ENCODE measurements around the gene HECW1.

Gene HECW1

GRCh38 chr7:43513251-43513650, 400.8 kb downstream of the HECW1 start:
- Histone ChIP-seq H3K36me3 (ENCODE audit: control insufficient read depth in 2 of 2, insufficient read depth in 1 of 2, low read length in 2 of 2) (no peaks in the 10 kb centered on the region), H3K9me3 (ENCODE audit: control insufficient read depth, insufficient read depth, low read depth, low read length) (no peaks in the 10 kb centered on the region), H3K27ac (ENCODE audit: extremely low read depth, low read depth, low read length) (no peak overlapping the region), H3K4me1 (ENCODE audit: control insufficient read depth, insufficient read depth, low read length) (no peaks in the 10 kb centered on the region), H3K4me3 (ENCODE audit: low read depth, low read length) (no peak overlapping the region)
- TF ChIP-seq BCL11A (tag by site-specific recombination; IDR thresholded peaks at IDR 0.05; ENCODE audit: low read depth) (no peak), ZSCAN18 (tag by site-specific recombination; IDR thresholded peaks at IDR 0.05) (no peak), ZNF169 (tag by site-specific recombination; IDR thresholded peaks at IDR 0.05) (no peak), EGR2 (tag by site-specific recombination; IDR thresholded peaks at IDR 0.05; ENCODE audit: low read depth) (peak; percentile 44; the same call in 1 of the 2 replicates), ZNF645 (tag by site-specific recombination; IDR thresholded peaks at IDR 0.05) (no peak), ZFHX2 (tag by site-specific recombination; conservative IDR thresholded peaks at IDR 0.05) (peak; percentile 55)
- CTCF ChIA-PET: interaction anchor here (0.7 kb wide), 1 partner anchor 317 kb away, joined by 3 read pairs; no protein-coding TSS in a partner anchor
- POLR2A ChIA-PET: no interaction called here

- no peaks in the 10 kb centered on the region for H3K9me3 ChIP-seq (ENCODE audit: control insufficient read depth, insufficient read depth, low read depth, low read length)
- POLR2A ChIA-PET: interaction anchor here (1.6 kb wide), 1 partner anchor 66 kb away, joined by 3 read pairs; the partner anchor contains the start of gene STK17A
- TF ChIP-seq PRDM4 (tag by site-specific recombination; IDR thresholded peaks at IDR 0.05) (no peak), ZBTB17 (tag by site-specific recombination; IDR thresholded peaks at IDR 0.05) (peak; percentile 73), SP7 (tag by site-specific recombination; IDR thresholded peaks at IDR 0.05) (0 out of 2 replicates have a peak, but pooled peaks have one; percentile 43)
- H3K36me3 ChIP-seq (ENCODE audit: control insufficient read depth in 2 of 2, insufficient read depth in 1 of 2, low read length in 2 of 2): no peaks in the 10 kb centered on the region
- CTCF ChIA-PET: interaction anchor here (1.3 kb wide), 1 partner anchor 66 kb away, joined by 6 read pairs; no protein-coding TSS in a partner anchor
- no peak overlapping the region for H3K27ac ChIP-seq (ENCODE audit: extremely low read depth, low read depth, low read length)
- H3K4me1 ChIP-seq (ENCODE audit: control insufficient read depth, insufficient read depth, low read length): no peaks in the 10 kb centered on the region
- no peak overlapping the region for H3K4me3 ChIP-seq (ENCODE audit: low read depth, low read length)
Observed at GRCh38 chr7:43516581-43517342, 404.3 kb downstream of the HECW1 start.

- TF ChIP-seq ZNF140 (tag by site-specific recombination; IDR thresholded peaks at IDR 0.05): no peak
- TF ChIP-seq ZBTB8A (tag by site-specific recombination; IDR thresholded peaks at IDR 0.05): no peak
- no peak for TF ChIP-seq ZNF366 (tag by site-specific recombination; conservative IDR thresholded peaks at IDR 0.05)
- TF ChIP-seq SP2 (tag by site-specific recombination; IDR thresholded peaks at IDR 0.05): no peak
- no peak for TF ChIP-seq ZNF24 (tag by site-specific recombination; IDR thresholded peaks at IDR 0.05)
- no peak for TF ChIP-seq ZNF530 (tag by site-specific recombination; IDR thresholded peaks at IDR 0.05; ENCODE audit: low read depth)
- no peak for TF ChIP-seq ZNF2 (tag by site-specific recombination; IDR thresholded peaks at IDR 0.05)
- H3K4me3 ChIP-seq (ENCODE audit: low read depth, low read length): no peak overlapping the region
- H3K9me3 ChIP-seq (ENCODE audit: control insufficient read depth, insufficient read depth, low read depth, low read length): no peaks in the 10 kb centered on the region
- CTCF ChIA-PET: interaction anchor here (0.9 to 1.4 kb wide), 3 partner anchors 11 to 65 kb away, joined by 3 to 6 read pairs (median 4); partner anchors contain the start of gene STK17A
- POLR2A ChIA-PET: interaction anchor here (1.6 kb wide), 1 partner anchor 65 kb away, joined by 3 read pairs; the partner anchor contains the start of gene STK17A
- no peak overlapping the region for H3K27ac ChIP-seq (ENCODE audit: extremely low read depth, low read depth, low read length)
- no peaks in the 10 kb centered on the region for H3K36me3 ChIP-seq (ENCODE audit: control insufficient read depth in 2 of 2, insufficient read depth in 1 of 2, low read length in 2 of 2)
- no peaks in the 10 kb centered on the region for H3K4me1 ChIP-seq (ENCODE audit: control insufficient read depth, insufficient read depth, low read length)
Observed at GRCh38 chr7:43517464-43517863, 405.0 kb downstream of the HECW1 start.
